GM19455 (cell line): ENCODE measurements around the gene FLAD1.

Source experiments
- ATAC-seq: cut with Tn5 transposase; IDR thresholded peaks from one replicate; pipeline ENCODE4 v1.9.1; 2021; ENCODE audit not compliant: unreplicated experiment

Gene FLAD1

DNA sequence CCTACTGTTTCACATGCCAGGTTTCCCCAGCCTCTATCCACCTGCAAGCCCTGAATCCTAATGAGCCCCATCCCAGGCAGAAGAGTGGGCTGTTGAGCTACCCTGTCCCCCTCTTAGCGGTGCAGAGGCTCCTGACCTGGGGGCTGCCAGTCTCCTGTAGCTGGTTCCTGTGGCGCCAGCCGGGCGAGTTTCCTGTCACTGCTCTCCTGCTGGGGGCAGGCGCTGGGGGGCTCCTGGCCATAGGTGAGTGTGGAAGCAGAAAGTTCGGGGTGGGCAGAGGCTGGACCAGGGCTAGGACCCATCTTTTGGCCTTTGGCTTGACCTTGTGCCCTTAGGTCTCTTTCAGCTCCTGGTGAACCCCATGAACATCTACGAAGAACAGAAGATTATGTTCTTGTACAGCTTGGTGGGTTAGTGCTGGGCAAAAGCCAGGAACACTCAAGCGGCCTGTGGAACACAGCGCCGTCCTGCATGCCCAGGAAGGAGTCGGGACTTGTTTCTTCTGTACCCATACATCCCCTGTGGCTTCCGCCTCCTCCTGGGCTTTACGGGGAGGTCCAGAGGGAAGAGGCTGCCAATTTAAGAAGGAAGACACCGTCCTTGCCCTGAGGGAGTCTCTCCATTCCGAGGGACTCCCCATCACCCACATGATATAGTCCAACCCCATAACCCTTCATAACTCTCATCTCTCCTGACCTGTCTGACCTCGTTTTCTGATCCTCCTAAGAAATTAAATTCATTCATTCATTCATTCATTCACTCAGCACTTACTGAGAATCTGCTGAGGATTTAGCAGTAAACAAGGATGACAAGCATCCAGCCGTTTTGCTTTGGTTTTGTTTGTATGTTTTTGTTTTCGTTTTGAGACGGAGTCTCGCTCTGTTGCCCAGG lies 51.4 kb downstream of the FLAD1 start:
- no peak for ATAC-seq

DNA sequence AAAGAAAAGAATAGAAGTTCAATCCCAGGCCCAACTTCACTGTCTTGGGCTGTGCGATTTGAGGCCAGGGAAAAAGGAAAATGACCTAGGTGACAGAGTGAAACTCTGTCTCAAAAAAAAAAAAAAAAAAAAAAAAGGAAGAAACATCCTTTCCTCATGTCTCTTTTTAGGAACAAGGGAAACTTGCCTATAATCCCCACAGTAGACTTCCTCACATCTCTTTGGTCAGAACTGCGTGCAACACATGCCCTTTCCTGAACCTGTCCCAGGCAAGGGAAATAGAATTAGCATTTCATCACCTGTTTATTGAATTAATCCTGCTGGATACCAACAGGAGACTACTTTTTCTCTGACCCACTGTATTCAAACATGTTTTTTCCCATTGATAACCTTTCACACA lies 52.8 kb downstream of the FLAD1 start:
- no peak for ATAC-seq

- no peak for ATAC-seq
Measured at GRCh38 chr1:155037043-155037442, 53.9 kb downstream of the FLAD1 start.

DNA sequence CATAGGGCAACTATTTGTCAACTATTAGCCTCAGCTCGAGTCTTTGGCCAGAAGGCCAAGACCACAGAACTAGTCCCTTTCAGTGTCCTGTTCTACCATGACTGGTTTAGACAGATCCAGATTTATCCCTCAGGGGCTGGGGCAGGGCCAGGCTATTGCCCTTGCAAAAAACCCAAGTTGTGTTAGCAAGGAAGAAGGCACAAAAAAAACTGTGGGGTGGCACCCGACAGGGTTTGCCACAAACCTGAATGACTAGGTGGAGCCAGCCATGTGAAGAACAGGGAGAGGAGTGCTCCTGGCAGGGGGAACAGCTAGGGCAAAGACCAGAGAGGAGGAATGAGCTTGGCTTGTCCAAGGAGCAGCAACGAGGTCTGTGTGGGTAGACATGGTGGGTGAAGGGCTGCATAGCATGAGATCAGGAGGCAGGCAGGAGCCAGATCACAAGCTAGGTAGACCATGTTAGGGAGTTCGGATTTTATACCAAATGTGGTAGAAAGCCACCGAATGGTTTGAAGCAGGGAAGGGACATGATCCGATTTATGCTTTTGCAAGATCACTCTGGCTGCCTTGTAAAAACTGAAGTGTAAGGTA lies 54.8 kb downstream of the FLAD1 start:
- ATAC-seq: no peak

DNA sequence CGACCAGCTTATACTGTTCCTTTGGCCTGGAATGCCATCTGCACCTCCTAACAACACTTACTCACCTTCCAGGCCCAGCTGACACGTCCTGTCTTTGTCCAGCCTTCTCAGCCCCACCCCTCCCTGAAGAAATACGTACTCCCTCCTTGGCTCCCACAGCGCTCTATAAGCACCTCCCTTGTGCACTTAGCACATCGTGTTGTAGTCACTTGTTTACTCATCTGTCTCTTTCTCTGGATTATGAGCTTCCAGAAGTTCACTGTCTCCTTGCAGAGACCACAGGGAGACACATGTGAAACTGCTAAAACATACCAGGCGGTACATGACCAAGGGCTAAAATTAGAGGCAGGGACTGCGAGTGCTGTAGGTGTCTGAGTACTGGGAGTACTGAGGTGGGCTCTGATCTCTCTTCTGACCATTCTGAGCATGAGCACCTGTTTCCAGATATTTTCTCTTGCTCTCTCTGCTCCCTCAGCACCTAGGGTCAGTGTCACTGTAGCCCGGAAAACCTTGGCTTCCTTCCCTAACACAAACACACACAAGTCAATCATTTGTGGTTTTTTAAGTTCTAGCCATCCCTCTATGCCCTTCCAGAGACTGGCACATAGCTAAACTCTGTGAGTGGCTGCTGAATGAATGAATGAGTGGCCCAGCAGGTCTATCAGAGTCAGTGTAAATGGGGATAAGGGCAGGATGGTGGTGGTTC lies 55.6 kb downstream of the FLAD1 start:
- ATAC-seq: no peak

GRCh38 chr1:155039308-155039669 lies 56.1 kb downstream of the FLAD1 start:
- no peak for ATAC-seq

- ATAC-seq: no peak
Measured at GRCh38 chr1:155040358-155041093, 57.4 kb downstream of the FLAD1 start.
